Loucy (cell line): ENCODE data around the gene NRCAM.
A peak's percentile ranks its signal among the peaks of the same experiment; 100 is the strongest.

Experiments
- H2AFZ ChIP-seq: fragments of 200-600 bp; sonication (generic); 2 replicates; pipeline ENCODE4 v1.6.0; 2016; ENCODE audit warnings: antibody characterized with exemption, mild to moderate bottlenecking, low read length, moderate library complexity
- H3F3A ChIP-seq: fragments of 200-600 bp; 2 replicates; pipeline ENCODE4 v1.6.0; 2016; ENCODE audit warnings: antibody characterized with exemption, low read depth, mild to moderate bottlenecking
- H3K27me3 ChIP-seq: fragments of 200-600 bp; sonication (generic); 2 replicates; pipeline ENCODE4 v1.6.1; 2014; ENCODE audit warnings: low read length, mild to moderate bottlenecking; ENCODE audit not compliant: insufficient read depth, poor library complexity, severe bottlenecking
- H3K36me3 ChIP-seq: fragments of 200-600 bp; sonication (generic); 2 replicates; pipeline ENCODE4 v1.6.1; 2016; ENCODE audit warnings: low read length; ENCODE audit not compliant: insufficient read depth
- H3K4me1 ChIP-seq: fragments of 200-600 bp; sonication (generic); 2 replicates; pipeline ENCODE4 v1.5.1; 2014; ENCODE audit warnings: low read length, mild to moderate bottlenecking; ENCODE audit not compliant: insufficient read depth, poor library complexity, severe bottlenecking
- H3K4me2 ChIP-seq: fragments of 200-600 bp; sonication (generic); 2 replicates; pipeline ENCODE4 v1.6.0; 2014; ENCODE audit warnings: antibody characterized with exemption, low read length, low read depth, mild to moderate bottlenecking; ENCODE audit not compliant: poor library complexity, severe bottlenecking
- H3K4me3 ChIP-seq: fragments of 200-600 bp; sonication (generic); 2 replicates; pipeline ENCODE4 v1.5.1; 2014; ENCODE audit warnings: low read length, mild to moderate bottlenecking, mixed read lengths; ENCODE audit not compliant: poor library complexity, severe bottlenecking
- H3K79me2 ChIP-seq: fragments of 200-600 bp; sonication (generic); 2 replicates; pipeline ENCODE4 v1.6.1; 2014; ENCODE audit warnings: low read length; ENCODE audit not compliant: insufficient read depth
- H3K9ac ChIP-seq: fragments of 200-600 bp; sonication (generic); 2 replicates; pipeline ENCODE4 v1.6.0; 2014; ENCODE audit warnings: mild to moderate bottlenecking, low read depth, low read length, moderate library complexity; ENCODE audit not compliant: poor library complexity, severe bottlenecking
- H3K9me2 ChIP-seq: fragments of 200-600 bp; sonication (generic); replicated peaks from 2 replicates; pipeline ENCODE4 v1.6.1; 2016; ENCODE audit warnings: low read depth, low read length, mixed read lengths
- H3K9me3 ChIP-seq: fragments of 200-600 bp; sonication (generic); 2 replicates; pipeline ENCODE4 v1.6.1; 2014; ENCODE audit warnings: mild to moderate bottlenecking, antibody characterized with exemption, low read length, low read depth; ENCODE audit not compliant: insufficient read depth
- H4K20me1 ChIP-seq: fragments of 200-600 bp; sonication (generic); 2 replicates; pipeline ENCODE4 v1.6.0; 2014; ENCODE audit warnings: antibody characterized with exemption, low read length, mild to moderate bottlenecking; ENCODE audit not compliant: insufficient read depth, poor library complexity, severe bottlenecking
- CTCF ChIP-seq: fragments of 200-600 bp; sonication (generic); conservative IDR thresholded peaks from 2 replicates; pipeline ENCODE4 v1.5.1; 2014; ENCODE audit warnings: mild to moderate bottlenecking, antibody characterized with exemption, low read length
- EZH2phosphoT487 ChIP-seq: fragments of 200-600 bp; IDR thresholded peaks from 2 replicates; pipeline ENCODE4 v1.6.1; 2018; ENCODE audit warnings: antibody characterized with exemption, mild to moderate bottlenecking, moderate library complexity, borderline replicate concordance

NRCAM gene

GRCh38 chr7:108461840-108462239 is 5.6 kb upstream of the NRCAM start:
- TF ChIP-seq CTCF (no peak), EZH2phosphoT487 (no peak)
- Histone ChIP-seq H3K27me3 (no peaks in the 10 kb centered on the region), H3K79me2 (no peaks in the 10 kb centered on the region), H2AFZ (no peak overlapping the region), H3K9me3 (no peaks in the 10 kb centered on the region), H3K4me3 (no peak overlapping the region), H4K20me1 (no peaks in the 10 kb centered on the region), H3K36me3 (no peaks in the 10 kb centered on the region), H3F3A (no peaks in the 10 kb centered on the region), H3K4me2 (no peak overlapping the region), H3K9ac (no peak overlapping the region), H3K9me2 (no peaks in the 10 kb centered on the region), H3K4me1 (peaks cover 17% of the 10 kb centered on the region)

- H3K4me2 ChIP-seq, result no peak overlapping the region
- no peaks in the 10 kb centered on the region for H4K20me1 ChIP-seq
- H2AFZ ChIP-seq, result no peak overlapping the region
- H3K27me3 ChIP-seq, result no peaks in the 10 kb centered on the region
- no peaks in the 10 kb centered on the region for H3F3A ChIP-seq
- no peaks in the 10 kb centered on the region for H3K9me3 ChIP-seq
- H3K9me2 ChIP-seq, result no peaks in the 10 kb centered on the region
- TF ChIP-seq CTCF (no peak), EZH2phosphoT487 (no peak)
- H3K4me1 ChIP-seq, result peaks cover 17% of the 10 kb centered on the region
- no peak overlapping the region for H3K9ac ChIP-seq
- H3K4me3 ChIP-seq, result no peak overlapping the region
- H3K36me3 ChIP-seq, result no peaks in the 10 kb centered on the region
- no peaks in the 10 kb centered on the region for H3K79me2 ChIP-seq
These were observed 4.7 kb upstream of the NRCAM start for GRCh38 chr7:108460964-108461363.

- Histone ChIP-seq H3K36me3 (no peaks in the 10 kb centered on the region), H2AFZ (no peak overlapping the region), H3K4me2 (no peak overlapping the region), H3K9me2 (no peaks in the 10 kb centered on the region), H3K27me3 (no peaks in the 10 kb centered on the region), H3K9ac (no peak overlapping the region), H3F3A (no peaks in the 10 kb centered on the region), H3K4me3 (no peak overlapping the region), H3K79me2 (no peaks in the 10 kb centered on the region), H4K20me1 (no peaks in the 10 kb centered on the region), H3K4me1 (peaks cover 14% of the 10 kb centered on the region), H3K9me3 (no peaks in the 10 kb centered on the region)
- TF ChIP-seq EZH2phosphoT487, result no peak
- peak; percentile 69 for TF ChIP-seq CTCF
These were observed 3.8 kb upstream of the NRCAM start for GRCh38 chr7:108459922-108460551.
